ENCODE data around the gene PFN4. TPM values are rescaled to one million over a fixed set of nuclear protein-coding genes. Genes with fewer than 3 reads are reported as not detected.
"Not testable (repeated sequence)": the region's sequence is repeated elsewhere in the genome, so short reads cannot be mapped to it uniquely, and the experiment has no call there.

PFN4 gene
- total RNA-seq, 1 experiment from 2014 or later = 0.57 TPM

- no peak for DNase-seq (ENCODE audit: low read depth)
- in situ Hi-C loops (cut with HindIII; ENCODE audit: low pct_unique_long_range_greater_than_20kb, low sequenced_read_pairs) = no loop called here
Observed at GRCh38 chr2:24121066-24121465, 2.1 kb downstream of the PFN4 start.

DNA sequence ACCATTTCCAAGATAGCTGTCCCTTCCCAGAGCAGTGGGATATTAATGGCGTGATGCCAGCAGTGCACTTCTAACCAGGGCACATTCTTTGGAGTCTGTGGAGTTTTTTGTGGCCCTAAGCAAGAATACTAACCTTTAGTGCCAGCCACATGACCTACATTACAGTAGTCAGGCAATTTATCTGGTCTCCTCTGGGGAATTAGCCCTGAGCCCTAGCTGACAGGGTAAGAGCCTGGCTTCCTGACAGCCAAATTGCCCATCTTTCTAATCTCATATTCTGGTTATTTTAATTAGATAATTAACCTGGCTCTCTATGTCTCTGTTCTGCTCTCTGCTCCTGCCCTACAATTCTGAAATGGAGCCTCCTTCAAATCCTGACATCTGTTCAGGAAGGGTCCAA lies 5.2 kb downstream of the PFN4 start:
- in situ Hi-C loops (cut with HindIII; ENCODE audit: low pct_unique_long_range_greater_than_20kb, low sequenced_read_pairs) = no loop called here
- DNase-seq (ENCODE audit: low read depth) = no peak

GRCh38 chr2:24115057-24115456 lies 8.1 kb downstream of the PFN4 start:
- in situ Hi-C loops (cut with HindIII; ENCODE audit: low pct_unique_long_range_greater_than_20kb, low sequenced_read_pairs) = no loop called here
- peak; percentile 56 for DNase-seq (ENCODE audit: low read depth)

DNA sequence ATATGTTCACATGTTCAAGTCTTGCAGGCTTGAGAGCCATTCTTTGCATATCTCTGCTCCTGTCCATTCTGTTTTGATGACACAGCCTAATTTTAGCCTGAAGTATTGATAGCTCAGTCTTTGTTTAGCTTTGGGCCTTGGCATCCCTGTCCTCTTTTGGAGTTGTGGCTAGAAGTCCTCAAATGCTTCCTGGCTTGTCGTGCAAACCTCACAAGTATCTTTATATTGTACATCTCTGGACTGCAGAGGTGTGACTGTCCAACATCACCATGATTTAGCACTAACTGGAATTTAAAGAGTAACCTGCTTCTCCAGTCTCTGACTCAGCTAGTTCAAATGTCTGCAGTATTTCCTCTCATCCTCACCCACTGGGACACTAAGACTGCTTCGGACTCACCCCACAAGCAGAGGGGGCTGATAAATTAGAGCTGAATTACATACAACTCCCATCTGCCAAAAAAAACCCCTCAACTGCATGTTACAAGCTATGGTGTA lies 11.7 kb downstream of the PFN4 start:
- peak; percentile 81 for DNase-seq (ENCODE audit: low read depth)
- in situ Hi-C loops (cut with HindIII; ENCODE audit: low pct_unique_long_range_greater_than_20kb, low sequenced_read_pairs) = no loop called here

GRCh38 chr2:24110660-24111303 lies 12.4 kb downstream of the PFN4 start:
- in situ Hi-C loops (cut with HindIII; ENCODE audit: low pct_unique_long_range_greater_than_20kb, low sequenced_read_pairs) = no loop called here
- peak; percentile 52 for DNase-seq (ENCODE audit: low read depth)

DNA sequence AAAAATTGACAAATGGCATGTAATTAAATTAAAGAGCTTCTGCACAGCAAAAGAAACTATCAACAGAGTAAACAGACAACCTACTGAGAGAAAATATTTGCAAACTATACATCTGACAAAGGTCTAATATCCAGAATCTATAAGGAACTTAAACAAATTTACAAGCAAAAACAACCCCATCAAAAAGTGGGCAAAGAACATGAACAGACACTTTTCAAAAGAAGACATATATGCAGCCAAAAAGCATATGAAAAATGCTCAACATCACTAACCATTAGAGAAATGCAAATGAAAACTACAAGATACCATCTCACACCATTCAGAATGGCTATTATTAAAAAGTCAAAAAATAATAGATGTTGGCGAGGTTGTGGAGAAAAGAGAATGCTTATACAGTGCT lies 13.7 kb downstream of the PFN4 start:
- DNase-seq (ENCODE audit: low read depth); in situ Hi-C loops (cut with HindIII; ENCODE audit: low pct_unique_long_range_greater_than_20kb, low sequenced_read_pairs): not testable (repeated sequence)

DNA sequence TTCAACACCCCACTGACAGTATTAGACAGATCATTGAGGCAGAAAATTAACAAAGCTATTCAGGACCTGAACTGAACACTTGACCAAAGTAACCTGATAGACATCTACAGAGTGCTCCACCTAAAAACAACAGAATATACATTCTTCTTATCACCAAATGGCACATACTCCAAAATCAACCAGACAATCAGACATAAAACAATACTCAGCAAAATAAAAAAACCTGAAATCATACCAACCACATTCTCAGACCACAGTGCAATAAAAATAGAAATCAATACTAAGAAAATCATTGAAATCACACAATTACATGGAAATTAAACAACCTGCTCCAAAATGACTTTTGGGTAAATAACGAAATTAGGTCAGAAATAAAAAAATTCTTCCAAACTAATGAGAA lies 15.8 kb downstream of the PFN4 start:
- in situ Hi-C loops (cut with HindIII; ENCODE audit: low pct_unique_long_range_greater_than_20kb, low sequenced_read_pairs) = no loop called here
- no peak for DNase-seq (ENCODE audit: low read depth)

- in situ Hi-C loops (cut with HindIII; ENCODE audit: low pct_unique_long_range_greater_than_20kb, low sequenced_read_pairs) = no loop called here
- DNase-seq (ENCODE audit: low read depth) = no peak
Observed at GRCh38 chr2:24106786-24107185, 16.3 kb downstream of the PFN4 start.

DNA sequence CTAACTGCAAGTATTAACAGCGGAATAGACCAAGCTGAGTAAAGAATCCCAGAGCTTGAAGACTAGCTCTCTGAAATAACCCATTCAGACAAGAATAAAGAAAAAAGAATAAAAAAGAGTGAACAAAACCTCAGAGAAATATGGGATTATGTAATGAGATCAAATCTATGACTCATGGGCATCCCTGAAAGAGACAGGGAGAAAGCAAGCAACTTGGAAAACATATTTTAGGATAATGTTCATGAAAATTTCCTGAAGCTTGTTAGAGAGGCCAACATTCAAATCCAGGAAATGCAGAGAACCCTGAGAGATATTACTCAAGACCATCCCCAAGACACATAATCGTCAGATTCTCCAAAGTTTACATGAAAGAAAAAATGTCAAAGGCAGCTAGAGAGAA lies 17.3 kb downstream of the PFN4 start:
- no peak for DNase-seq (ENCODE audit: low read depth)
- in situ Hi-C loops (cut with HindIII; ENCODE audit: low pct_unique_long_range_greater_than_20kb, low sequenced_read_pairs) = no loop called here

DNA sequence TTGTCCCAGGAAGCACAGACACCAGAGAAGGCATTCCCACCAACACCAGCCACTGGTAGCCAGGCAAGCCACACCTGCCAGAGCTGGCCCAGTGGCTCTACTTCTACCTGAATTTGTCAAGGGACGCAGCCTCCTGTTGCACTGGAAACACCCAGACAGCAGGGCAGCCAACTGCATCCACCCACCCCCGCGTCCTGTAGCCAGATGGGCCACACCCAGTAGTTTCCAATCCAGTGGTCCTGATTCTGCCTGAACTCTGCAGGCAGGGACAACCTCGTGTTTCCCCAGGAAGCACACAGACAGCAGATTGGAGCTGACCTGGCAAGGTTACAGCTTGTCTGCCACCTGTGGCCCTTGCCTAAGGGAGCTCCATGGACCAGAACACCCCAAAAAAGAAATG lies 18.2 kb downstream of the PFN4 start:
- peak; percentile 60 for DNase-seq (ENCODE audit: low read depth)
- in situ Hi-C loops (cut with HindIII; ENCODE audit: low pct_unique_long_range_greater_than_20kb, low sequenced_read_pairs) = no loop called here

GRCh38 chr2:24104110-24104650 lies 19.0 kb downstream of the PFN4 start:
- in situ Hi-C loops (cut with HindIII; ENCODE audit: low pct_unique_long_range_greater_than_20kb, low sequenced_read_pairs) = no loop called here
- no peak for DNase-seq (ENCODE audit: low read depth)

DNA sequence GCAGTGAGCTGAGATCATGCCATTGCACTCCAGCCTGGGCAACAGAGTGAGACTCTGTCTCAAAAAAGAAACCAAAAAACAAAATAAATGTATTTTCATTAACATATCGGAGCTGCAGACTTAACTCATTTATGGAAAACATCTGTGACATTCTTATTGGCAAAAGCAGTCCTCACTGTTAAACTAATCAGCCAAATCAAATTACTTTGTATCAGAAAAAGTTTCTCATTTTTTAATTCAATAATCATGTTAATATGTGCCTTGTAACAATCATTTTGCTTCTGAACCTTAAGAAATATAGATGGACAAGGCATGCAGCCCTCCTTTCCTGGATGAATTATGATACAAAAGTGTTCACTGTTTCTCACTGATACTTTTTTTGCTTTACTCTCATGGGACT lies 20.5 kb downstream of the PFN4 start:
- in situ Hi-C loops (cut with HindIII; ENCODE audit: low pct_unique_long_range_greater_than_20kb, low sequenced_read_pairs) = no loop called here
- DNase-seq (ENCODE audit: low read depth) = no peak

GRCh38 chr2:24101992-24102391 lies 21.1 kb downstream of the PFN4 start:
- in situ Hi-C loops (cut with HindIII; ENCODE audit: low pct_unique_long_range_greater_than_20kb, low sequenced_read_pairs) = no loop called here
- DNase-seq (ENCODE audit: low read depth) = no peak

GRCh38 chr2:24100732-24101131 lies 22.4 kb downstream of the PFN4 start:
- in situ Hi-C loops (cut with HindIII; ENCODE audit: low pct_unique_long_range_greater_than_20kb, low sequenced_read_pairs); DNase-seq (ENCODE audit: low read depth): not testable (repeated sequence)

- DNase-seq (ENCODE audit: low read depth); in situ Hi-C loops (cut with HindIII; ENCODE audit: low pct_unique_long_range_greater_than_20kb, low sequenced_read_pairs): not testable (repeated sequence)
Observed at GRCh38 chr2:24095171-24095677, 27.9 kb downstream of the PFN4 start.

DNA sequence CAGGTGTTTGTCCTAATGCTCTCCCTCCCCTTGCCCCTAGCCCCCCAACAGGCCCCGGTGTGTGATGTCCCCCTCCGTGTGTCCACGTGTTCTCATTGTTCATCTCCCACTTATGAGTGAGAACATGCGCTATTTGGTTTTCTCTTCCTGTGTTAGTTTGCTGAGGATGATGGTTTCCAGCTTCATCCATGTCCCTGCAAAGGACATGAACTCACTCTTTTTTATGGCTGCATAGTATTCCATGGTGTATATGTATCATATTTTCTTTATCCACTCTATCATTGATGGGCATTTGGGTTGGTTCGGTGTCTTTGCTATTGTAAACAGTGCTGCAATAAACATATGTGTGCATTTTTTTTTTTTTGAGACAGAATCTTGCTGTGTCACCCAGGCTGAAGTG lies 29.9 kb downstream of the PFN4 start:
- DNase-seq (ENCODE audit: low read depth); in situ Hi-C loops (cut with HindIII; ENCODE audit: low pct_unique_long_range_greater_than_20kb, low sequenced_read_pairs): not testable (repeated sequence)

DNA sequence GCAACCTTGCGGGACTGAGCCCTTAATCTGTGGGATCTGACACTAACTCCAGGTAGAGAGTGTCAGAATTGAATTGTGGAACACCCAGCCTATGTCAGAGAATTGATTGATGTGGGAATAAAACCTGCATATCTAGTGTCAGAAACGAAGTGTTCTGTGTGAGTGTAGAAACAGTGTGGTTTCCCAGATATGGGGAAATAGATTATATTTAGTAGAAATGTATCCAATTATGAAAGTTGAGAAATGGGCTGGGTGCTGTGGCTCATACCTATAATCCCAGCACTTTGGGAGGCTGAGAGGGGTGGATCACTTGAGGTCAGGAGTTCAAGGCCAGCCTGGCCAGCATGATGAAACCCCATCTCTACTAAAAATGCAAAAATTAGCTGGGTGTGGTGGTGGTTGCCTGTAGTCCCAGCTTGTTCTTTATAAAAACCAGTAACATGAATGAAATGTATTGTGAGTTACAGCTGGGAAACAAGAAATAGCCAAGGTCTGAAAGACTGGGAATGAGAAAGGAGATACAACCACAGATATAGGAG lies 34.2 kb downstream of the PFN4 start:
- in situ Hi-C loops (cut with HindIII; ENCODE audit: low pct_unique_long_range_greater_than_20kb, low sequenced_read_pairs) = no loop called here

GRCh38 chr2:24087032-24087431 lies 36.1 kb downstream of the PFN4 start:
- DNase-seq (ENCODE audit: low read depth) = no peak
- in situ Hi-C loops (cut with HindIII; ENCODE audit: low pct_unique_long_range_greater_than_20kb, low sequenced_read_pairs) = no loop called here

More for the DNA sequence above, 34.2 kb downstream of the PFN4 start:
- DNase-seq (ENCODE audit: low read depth) = no peak

DNA sequence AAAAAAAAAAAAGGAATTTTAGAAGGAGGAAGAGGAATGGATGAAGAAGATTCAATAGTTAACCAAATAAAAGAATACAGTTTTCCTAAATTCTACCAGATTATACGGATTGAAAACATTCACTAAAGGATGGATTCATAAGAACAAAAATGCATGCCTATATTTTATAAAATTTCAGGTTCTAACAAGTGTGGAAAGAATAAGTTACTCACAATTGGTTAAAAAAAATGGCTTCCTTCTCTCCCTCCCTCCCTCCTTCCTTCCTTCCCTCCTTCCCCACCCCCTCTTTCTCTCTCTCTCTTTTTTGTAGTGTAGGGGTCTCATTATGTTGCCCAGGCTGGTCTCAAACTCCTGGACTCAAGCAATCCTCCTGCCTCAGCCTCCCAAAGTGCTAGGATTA lies 36.9 kb downstream of the PFN4 start:
- DNase-seq (ENCODE audit: low read depth) = no peak
- in situ Hi-C loops (cut with HindIII; ENCODE audit: low pct_unique_long_range_greater_than_20kb, low sequenced_read_pairs) = no loop called here

DNA sequence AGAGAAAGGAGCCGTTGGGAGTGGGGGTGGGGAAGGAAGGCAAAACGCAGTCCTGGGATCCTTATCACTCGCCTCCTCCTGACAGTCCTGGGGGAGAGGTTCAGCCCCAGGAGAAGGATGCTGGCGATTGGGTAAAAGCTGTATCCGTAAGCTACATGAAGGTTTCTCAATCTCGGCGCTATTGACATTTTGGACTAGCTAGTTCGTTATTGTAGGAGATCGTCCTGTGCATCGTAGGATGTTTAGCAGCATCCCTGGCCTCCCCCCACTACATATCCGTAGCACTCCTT lies 38.0 kb downstream of the PFN4 start:
- DNase-seq (ENCODE audit: low read depth) = no peak
- in situ Hi-C loops (cut with HindIII; ENCODE audit: low pct_unique_long_range_greater_than_20kb, low sequenced_read_pairs) = no loop called here

Data from Caki2 (cell line).